Activated CD4-positive, alpha-beta T cell treated with anti-CD3 and anti-CD28 coated beads for 36 hours (primary cell): ENCODE measurements around the gene UBE2G2. TPM values are rescaled to one million over a fixed set of nuclear protein-coding genes. Genes with fewer than 3 reads are reported as not detected.

Experiments used
- total RNA-seq, 2 experiments: library from RNA; stranded (reverse); gene quantifications; one replicate each; pipeline ENCODE4 v1.2.3, GENCODE V29; 2021

The UBE2G2 gene
- total RNA-seq, 2 experiments from 2014 or later: 103 to 121 TPM

Other genes starting within 250 kb of the UBE2G2 start
- gene KRTAP10-3, start 243.0 kb downstream of the UBE2G2 start, total RNA-seq: not detected
- not detected for gene KRTAP10-4, start 228.1 kb downstream of the UBE2G2 start, total RNA-seq
- gene KRTAP10-5, start 221.2 kb downstream of the UBE2G2 start, total RNA-seq: not detected
- not detected for gene KRTAP10-6, start 209.3 kb downstream of the UBE2G2 start, total RNA-seq
- gene KRTAP10-7, start 201.2 kb downstream of the UBE2G2 start, total RNA-seq: not detected
- gene KRTAP10-8, start 189.7 kb downstream of the UBE2G2 start, total RNA-seq: not detected
- gene KRTAP10-9, start 174.7 kb downstream of the UBE2G2 start, total RNA-seq: not detected
- not detected for gene KRTAP10-10, start 164.5 kb downstream of the UBE2G2 start, total RNA-seq
- gene KRTAP10-11, start 155.4 kb downstream of the UBE2G2 start, total RNA-seq: not detected
- not detected for gene KRTAP12-4, start 147.2 kb downstream of the UBE2G2 start, total RNA-seq
- not detected for gene KRTAP12-3, start 143.9 kb downstream of the UBE2G2 start, total RNA-seq
- not detected for gene KRTAP12-2, start 134.9 kb downstream of the UBE2G2 start, total RNA-seq
- not detected for gene KRTAP12-1, start 119.7 kb downstream of the UBE2G2 start, total RNA-seq
- not detected for gene KRTAP10-12, start 104.6 kb downstream of the UBE2G2 start, total RNA-seq
- not detected for gene TSPEAR, start 90.2 kb downstream of the UBE2G2 start, total RNA-seq
- gene SUMO3, start 16.2 kb upstream of the UBE2G2 start, total RNA-seq: 10 to 100 TPM; 83.4 to 84.9 TPM
- 10 to 100 TPM; 34.8 to 44.3 TPM for gene PTTG1IP, start 71.9 kb upstream of the UBE2G2 start, total RNA-seq
- gene ITGB2, start 119.1 kb upstream of the UBE2G2 start, total RNA-seq: 100 to 1,000 TPM; 217 to 250 TPM
- gene SLX9, start 138.2 kb upstream of the UBE2G2 start, total RNA-seq: 10 to 100 TPM; 60.8 to 68.8 TPM